Stromal cell of bone marrow (primary cell): ENCODE data around the gene NUDT16L1.
A peak's percentile ranks its signal among the peaks of the same experiment; 100 is the strongest.
"Not testable (repeated sequence)": the region's sequence is repeated elsewhere in the genome, so short reads cannot be mapped to it uniquely, and the experiment has no call there.

ENCODE experiments used
- DNase-seq: peaks from one replicate; pipeline ENCODE4 v3.0.0-alpha.2; 2012; ENCODE audit warnings: low read depth

Gene NUDT16L1

GRCh38 chr16:4723071-4723767 is 29.9 kb downstream of the NUDT16L1 start:
- DNase-seq: no peak

DNA sequence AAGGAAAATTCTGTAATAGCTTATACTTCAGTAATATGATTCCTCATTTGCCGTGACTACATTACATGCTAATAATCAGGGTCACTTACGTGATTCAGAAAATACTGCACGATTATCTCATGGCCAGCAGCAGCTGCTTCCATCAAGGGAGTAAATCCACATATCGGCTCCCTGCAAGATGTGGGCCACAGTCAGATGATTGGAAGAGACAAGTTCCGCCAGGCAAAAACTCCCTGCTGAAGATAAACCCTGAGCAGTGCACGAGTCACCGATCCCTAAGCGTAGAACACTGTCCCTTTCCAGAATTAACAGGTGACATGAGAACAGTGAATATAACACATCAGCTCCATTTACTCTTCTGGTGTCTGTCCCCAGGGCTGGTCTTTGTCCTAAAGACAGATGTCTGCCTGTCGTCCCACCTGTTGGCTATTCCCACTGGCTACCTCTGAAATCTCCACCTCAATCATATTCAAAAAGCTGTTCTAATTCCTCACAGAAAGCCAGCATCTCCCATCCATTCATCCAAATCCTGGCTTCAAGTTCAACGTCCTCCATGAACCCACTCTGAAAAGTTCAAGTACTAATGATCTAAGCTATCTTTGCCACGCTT is 31.4 kb downstream of the NUDT16L1 start:
- no peak for DNase-seq

- DNase-seq: no peak
Observed at GRCh38 chr16:4726616-4727015, 33.3 kb downstream of the NUDT16L1 start.

DNA sequence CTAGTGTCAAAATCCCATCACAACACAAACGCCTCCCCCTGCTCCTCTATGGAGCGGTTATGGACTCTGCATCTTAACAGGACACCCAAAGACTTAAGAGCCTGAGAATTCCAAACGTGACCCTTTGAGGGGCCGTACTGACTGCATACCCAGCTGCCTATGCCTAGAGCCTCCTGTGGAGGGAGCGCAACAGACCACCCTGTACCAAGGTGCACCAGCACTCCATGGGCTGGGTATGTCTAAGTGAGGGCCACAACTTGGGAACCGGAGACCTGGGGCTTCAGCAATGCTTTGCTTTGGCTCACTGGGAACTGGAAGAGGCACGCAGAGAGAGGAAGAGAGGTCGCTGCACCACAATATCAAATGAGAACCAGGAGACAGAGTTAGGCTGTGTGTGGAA is 35.3 kb downstream of the NUDT16L1 start:
- no peak for DNase-seq

DNA sequence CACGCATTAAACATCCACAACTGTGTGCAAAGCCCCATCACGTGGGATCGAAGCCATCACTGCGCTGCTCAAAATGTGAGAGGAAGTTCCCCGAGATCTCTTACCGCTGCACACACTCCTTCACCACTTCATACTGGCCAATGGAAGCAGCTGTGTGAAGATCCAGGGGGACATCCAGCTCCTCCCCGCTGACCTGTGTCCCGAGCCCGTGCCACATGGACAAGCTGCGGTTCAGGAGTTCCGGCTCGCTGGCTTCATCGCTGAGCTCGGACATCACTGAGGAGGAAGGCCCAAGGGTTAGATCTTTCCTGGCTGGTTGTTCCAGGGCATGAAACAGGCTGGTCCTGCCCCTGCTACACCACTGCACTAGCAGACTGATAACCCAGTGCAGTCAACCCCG is 36.5 kb downstream of the NUDT16L1 start:
- DNase-seq: no peak

GRCh38 chr16:4733211-4733742 is 39.9 kb downstream of the NUDT16L1 start:
- no peak for DNase-seq

DNA sequence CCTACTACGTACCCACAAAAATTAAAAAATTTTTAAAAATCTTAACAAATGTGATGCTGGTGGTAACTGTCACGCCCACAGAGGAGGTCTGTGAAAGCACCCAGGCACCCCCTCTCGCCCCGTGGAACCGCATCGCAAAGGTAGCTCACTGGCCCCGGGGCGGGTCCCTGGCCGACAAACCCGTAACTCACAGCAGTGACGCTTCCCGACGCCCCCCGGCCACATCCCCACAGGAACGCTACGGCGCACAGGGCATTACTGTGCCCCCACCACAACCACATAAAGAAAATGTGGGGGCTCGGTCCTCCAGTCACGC is 40.3 kb downstream of the NUDT16L1 start:
- no peak for DNase-seq

DNA sequence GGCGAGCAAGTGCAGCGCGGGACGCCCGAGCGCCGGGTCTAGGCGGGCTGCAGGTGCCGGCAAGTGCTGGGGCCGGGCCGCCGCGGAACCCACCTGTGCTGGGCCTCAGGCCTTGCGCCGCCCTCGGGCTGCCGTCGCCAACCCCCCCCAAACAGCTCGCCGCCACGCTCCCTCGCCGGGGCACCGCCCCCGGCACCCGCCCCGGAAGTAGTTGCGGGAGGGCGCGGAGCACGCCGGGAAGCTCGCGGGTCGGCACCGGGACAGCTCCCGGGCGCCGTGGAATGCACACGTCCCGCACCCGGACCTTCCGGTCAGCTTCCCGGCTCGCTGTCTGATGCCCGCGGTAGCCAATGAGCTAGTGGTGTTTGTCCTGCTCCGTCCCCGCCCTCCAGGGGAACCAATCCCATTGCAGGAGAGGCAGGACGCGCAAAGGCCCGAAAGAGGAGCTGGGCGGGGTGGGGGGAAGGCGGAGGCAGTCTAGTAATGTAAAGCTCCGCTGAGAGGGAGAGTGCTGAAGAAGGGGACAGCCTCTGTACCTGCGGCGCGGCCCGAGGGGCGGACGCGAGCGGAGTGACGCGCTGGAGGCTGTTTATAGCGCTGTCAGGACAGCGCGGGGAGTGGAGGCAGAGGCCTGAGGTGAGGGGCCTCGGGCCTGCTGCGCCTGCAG is 40.8 kb downstream of the NUDT16L1 start, which contains the start of the genes ANKS3 and DNAAF8:
Gene ANKS3, minus strand, starts transcription at position 209 of the 667 bp plus-strand sequence. CDS start 4,122 bp downstream, outside the sequence.
Gene DNAAF8, plus strand, starts transcription at position 475 of the 667 bp plus-strand sequence. CDS start 1,978 bp downstream, outside the sequence.
- peak; percentile 97 for DNase-seq

DNA sequence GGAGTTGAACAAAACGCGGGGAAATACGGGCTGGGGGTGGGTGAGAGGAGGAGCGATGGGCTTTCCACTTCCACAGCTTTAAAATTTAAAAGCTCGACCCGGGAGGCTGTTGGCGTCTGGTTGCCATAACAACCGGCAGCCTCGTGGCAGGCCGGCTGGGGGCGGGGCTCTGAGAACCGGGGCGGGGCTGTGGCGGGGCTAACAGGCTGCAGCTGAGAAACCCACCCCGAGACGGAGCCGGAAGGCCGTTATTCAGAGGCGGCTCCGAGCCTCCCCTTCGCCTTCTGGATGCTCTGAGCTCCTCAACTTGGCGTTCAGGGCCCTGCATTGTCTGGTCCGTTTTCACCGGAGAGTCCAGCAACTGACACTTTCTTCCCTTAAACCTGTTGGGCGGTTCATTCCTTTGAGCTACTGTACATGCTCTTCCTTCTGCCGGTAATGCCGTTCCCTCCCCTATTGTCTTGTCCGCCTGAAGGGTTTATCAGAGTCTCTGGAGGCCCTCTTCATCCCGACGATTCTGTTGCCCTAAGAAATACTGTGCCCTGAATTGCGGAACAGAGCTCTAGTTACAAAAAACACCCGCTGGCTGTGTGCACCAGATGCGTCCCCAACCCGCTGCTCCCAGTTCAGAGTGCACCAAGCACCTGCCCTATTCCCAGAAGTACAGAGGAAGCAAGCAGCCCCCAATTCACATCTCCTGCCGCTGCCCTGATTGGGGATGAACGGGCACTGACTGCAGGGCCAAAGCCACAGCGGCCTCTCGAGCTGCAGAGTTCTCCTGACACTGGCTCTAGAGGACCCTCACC is 41.6 kb downstream of the NUDT16L1 start:
- peak; percentile 60 for DNase-seq

- no peak for DNase-seq
Observed at GRCh38 chr16:4736546-4736945, 43.2 kb downstream of the NUDT16L1 start.

DNA sequence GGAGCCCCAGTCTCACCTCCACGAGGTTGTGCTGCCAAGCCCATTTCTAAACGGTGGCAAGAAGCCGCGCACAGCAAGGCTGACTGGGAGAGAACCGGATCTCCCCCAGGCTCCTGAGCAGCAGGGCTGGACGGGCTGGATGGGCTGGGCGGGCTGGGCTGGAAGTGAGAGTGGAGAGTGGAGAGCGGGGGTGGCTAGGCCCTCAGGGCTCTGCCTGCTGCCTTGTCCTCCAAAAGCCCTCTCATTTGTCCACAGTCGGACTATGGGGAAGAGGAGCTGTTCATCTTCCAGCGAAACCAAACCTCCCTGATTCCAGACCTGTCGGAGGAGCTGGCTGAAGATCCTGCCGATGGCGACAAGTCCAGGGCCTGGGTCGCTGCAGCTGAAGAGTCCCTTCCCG is 44.2 kb downstream of the NUDT16L1 start:
- DNase-seq: no peak

DNA sequence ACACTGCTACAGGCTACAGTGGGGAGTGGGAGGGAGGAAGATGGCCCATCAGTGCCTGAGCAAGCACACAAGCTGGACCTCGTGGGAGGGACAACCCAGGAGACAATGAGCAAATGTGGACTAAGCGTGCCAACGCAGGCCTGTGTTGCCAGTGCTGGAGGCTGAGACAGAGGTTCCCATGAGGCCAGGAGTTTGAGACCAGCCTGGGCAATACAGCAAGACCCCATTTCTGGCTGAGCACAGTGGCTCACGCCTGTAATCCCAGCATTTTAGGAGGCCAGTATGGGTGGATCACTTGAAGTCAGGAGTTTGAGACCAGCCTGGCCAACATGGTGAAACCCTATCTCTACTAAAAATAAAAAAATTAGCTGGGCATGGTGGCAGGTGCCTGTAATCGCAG is 45.0 kb downstream of the NUDT16L1 start:
- not testable (repeated sequence) for DNase-seq

- DNase-seq: no peak
Observed at GRCh38 chr16:4743226-4743878, 50.0 kb downstream of the NUDT16L1 start.

DNA sequence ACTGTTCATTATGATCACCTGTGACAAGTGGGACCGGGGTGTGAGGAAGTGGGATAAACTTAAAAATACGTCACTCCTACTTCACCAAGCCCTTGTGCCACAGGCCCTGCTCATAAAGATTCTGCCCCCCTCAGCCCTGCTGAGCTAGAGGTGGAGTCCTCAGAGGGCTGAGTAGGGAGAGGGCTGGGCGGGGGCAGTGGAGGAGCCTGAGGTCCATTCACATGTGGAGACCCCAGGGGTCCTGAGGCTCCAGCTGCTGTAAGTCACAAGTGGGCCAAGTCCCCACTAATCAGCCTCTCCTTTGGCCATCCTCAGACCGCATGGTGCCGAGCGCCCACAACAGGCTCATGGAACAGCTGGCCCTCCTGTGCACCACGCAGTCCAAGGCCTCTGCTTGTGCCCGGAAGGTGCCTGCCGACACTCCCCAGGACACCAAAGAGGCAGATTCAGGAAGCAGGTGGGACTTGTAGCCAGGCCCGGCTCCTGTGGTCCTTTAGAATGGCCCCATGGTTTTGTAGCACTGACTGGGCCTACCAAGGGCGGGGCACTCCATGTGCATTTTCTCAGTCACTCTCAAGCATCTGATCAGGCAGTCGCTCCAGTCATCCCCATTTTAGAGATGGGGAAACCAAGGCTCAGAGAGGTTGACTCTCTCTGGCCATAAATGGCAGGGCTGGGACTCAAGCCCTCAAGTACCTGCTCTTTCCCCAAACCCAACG is 51.4 kb downstream of the NUDT16L1 start:
- no peak for DNase-seq

GRCh38 chr16:4745274-4745569 is 51.9 kb downstream of the NUDT16L1 start:
- DNase-seq: no peak
